A673 (cell line): ENCODE results near the gene LDLRAP1. TPM values are rescaled to one million over a fixed set of nuclear protein-coding genes. Genes with fewer than 3 reads are reported as not detected.

Experiments used
- BruUV-seq: library from RNA; stranded (reverse); fragments of 400-500 nt; replicated peaks from 2 replicates; lab custom pipeline; 2021; lab: Mats Ljungman, UMichigan
- CTCF ChIA-PET: fragments of 300-600 bp; sonication (Branson Sonifier 250); formaldehyde crosslinking; loops from one replicate; lab custom pipeline; 2022; ENCODE audit warnings: antibody characterized with exemption; lab: Charles Lee
- POLR2A ChIA-PET: fragments of 300-600 bp; sonication (Branson Sonifier 250); formaldehyde crosslinking; loops from one replicate; lab custom pipeline; 2022; ENCODE audit warnings: antibody characterized with exemption; ENCODE audit not compliant: low non-redundant PET; lab: Charles Lee
- DNase-seq: peaks from one replicate; pipeline ENCODE4 v3.0.0-alpha.2; 2015; ENCODE audit warnings: low spot score
- H3K27ac ChIP-seq: fragments of 200-600 bp; sonication (generic); 2 replicates; pipeline ENCODE4 v1.5.1; 2016; ENCODE audit warnings: mixed run types, low read depth, mild to moderate bottlenecking, mixed read lengths, antibody characterized with exemption, low read length; ENCODE audit not compliant: poor library complexity, severe bottlenecking
- H3K27me3 ChIP-seq: fragments of 200-600 bp; sonication (generic); replicated peaks from 2 replicates; pipeline ENCODE4 v1.6.1; 2017; ENCODE audit warnings: mixed run types, low read depth, mild to moderate bottlenecking, mixed read lengths, antibody characterized with exemption, low read length; ENCODE audit not compliant: insufficient read depth, poor library complexity
- H3K36me3 ChIP-seq: fragments of 200-600 bp; sonication (generic); 2 replicates; pipeline ENCODE4 v1.6.1; 2016; ENCODE audit warnings: mixed run types, mild to moderate bottlenecking, mixed read lengths, antibody characterized with exemption, low read length; ENCODE audit not compliant: insufficient read depth, poor library complexity, severe bottlenecking
- H3K4me1 ChIP-seq: fragments of 200-600 bp; sonication (generic); 2 replicates; pipeline ENCODE4 v1.6.1; 2017; ENCODE audit warnings: mixed run types, mild to moderate bottlenecking, mixed read lengths, antibody characterized with exemption, low read length; ENCODE audit not compliant: insufficient read depth, poor library complexity, severe bottlenecking
- H3K4me3 ChIP-seq: fragments of 200-600 bp; sonication (generic); 2 replicates; pipeline ENCODE4 v1.5.1; 2016; ENCODE audit warnings: low read depth, mixed run types, mild to moderate bottlenecking, mixed read lengths, low read length; ENCODE audit not compliant: poor library complexity, severe bottlenecking
- H3K9me3 ChIP-seq: fragments of 200-600 bp; sonication (generic); 2 replicates; pipeline ENCODE4 v1.6.1; 2016; ENCODE audit warnings: mixed run types, low read depth, mild to moderate bottlenecking, mixed read lengths, antibody characterized with exemption, low read length; ENCODE audit not compliant: poor library complexity, severe bottlenecking
- EZH2 ChIP-seq: fragments of 200-600 bp; sonication (generic); IDR thresholded peaks from 2 replicates; pipeline ENCODE4 v1.6.1; 2017; ENCODE audit warnings: borderline replicate concordance, low read depth, mild to moderate bottlenecking, mixed read lengths, antibody characterized with exemption, low read length; ENCODE audit not compliant: poor library complexity, severe bottlenecking
- intact Hi-C: fragments of 100-400 bp; cut with micrococcal nuclease; formaldehyde crosslinking; loops from one replicate; pipeline ENCODE4 v1.10.0; 2022; ENCODE audit not compliant: unreplicated experiment
- total RNA-seq: library from RNA; stranded (reverse); gene quantifications from 2 replicates; pipeline ENCODE4 v1.2.3, GENCODE V29; 2021
- TF ChIP-seq, protein P1 (sequence below): fragments of 300-800, 200-600 bp; sonication (generic); conservative IDR thresholded peaks from 2 replicates; pipeline ENCODE4 v1.5.1; 2017; ENCODE audit warnings: low read depth, mild to moderate bottlenecking, antibody characterized with exemption, low read length, moderate library complexity, mixed read lengths

The LDLRAP1 gene
- total RNA-seq, 1 experiment from 2014 or later = 5.5 TPM

DNA sequence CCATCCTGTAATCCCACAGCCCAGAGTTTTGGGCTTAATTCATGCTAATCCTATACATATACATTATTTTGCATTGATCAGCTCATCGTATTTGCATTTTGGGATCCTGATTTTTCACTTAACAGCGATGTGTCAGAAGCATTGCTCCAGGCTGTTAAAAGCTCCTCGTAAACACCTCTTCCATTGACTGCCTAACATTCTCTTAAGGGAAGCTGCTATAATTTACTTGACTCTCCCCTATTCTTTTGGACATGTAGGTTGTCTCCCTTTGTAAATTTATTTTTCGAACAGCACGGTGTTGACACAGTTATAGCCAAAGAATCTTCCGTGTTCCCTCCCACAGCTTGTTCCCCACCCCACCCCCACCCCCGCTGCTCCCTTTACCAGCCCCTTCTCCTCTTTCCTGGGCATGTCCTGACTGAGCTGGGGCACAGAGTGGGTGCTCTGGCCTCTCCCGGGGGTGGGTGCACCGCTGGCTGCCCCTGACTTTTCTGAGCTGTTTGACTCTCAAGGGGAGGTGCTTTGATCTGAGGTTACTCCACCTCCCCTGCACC, 22.8 kb downstream of the LDLRAP1 start:
- POLR2A ChIA-PET = interaction anchor here (0.5 kb wide), 1 partner anchor 52 kb away, joined by 3 read pairs; no protein-coding TSS in a partner anchor
- peaks cover 2% of the 10 kb centered on the region for H3K4me1 ChIP-seq

DNA sequence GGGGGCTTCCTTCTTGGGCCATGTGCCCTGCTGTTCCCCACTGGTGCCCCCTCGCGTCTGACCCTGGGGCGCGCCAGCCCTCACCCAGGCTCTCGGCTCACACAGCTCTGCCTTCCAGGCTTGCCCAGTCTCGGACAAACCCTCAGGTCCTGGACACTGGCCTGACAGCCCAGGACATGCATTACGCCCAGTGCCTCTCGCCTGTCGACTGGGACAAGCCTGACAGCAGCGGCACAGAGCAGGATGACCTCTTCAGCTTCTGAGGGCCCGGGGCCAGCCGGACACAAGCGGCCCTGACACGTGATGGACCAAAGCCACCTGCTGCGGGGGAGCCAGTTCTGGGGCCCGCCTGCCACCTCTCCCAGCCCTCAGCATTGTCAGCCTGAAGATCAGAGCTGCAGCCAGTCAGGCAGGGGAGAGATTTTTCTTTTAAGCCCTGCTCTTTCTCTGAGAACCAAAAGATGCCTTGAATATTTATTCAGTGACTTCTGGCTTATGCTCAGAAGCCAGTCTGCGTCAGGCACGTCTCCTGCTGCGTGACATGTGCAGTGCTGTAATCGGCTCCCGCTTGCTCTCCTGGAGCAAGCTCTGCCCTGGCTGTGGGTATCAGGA, 23.4 kb downstream of the LDLRAP1 start:
- no TSS peak for BruUV-seq
- no peak overlapping the region for H3K4me3 ChIP-seq
- peaks cover 2% of the 10 kb centered on the region for H3K4me1 ChIP-seq
- H3K36me3 ChIP-seq = no peaks in the 10 kb centered on the region
- no peak for TF ChIP-seq EZH2
- TF ChIP-seq, protein P1, sequence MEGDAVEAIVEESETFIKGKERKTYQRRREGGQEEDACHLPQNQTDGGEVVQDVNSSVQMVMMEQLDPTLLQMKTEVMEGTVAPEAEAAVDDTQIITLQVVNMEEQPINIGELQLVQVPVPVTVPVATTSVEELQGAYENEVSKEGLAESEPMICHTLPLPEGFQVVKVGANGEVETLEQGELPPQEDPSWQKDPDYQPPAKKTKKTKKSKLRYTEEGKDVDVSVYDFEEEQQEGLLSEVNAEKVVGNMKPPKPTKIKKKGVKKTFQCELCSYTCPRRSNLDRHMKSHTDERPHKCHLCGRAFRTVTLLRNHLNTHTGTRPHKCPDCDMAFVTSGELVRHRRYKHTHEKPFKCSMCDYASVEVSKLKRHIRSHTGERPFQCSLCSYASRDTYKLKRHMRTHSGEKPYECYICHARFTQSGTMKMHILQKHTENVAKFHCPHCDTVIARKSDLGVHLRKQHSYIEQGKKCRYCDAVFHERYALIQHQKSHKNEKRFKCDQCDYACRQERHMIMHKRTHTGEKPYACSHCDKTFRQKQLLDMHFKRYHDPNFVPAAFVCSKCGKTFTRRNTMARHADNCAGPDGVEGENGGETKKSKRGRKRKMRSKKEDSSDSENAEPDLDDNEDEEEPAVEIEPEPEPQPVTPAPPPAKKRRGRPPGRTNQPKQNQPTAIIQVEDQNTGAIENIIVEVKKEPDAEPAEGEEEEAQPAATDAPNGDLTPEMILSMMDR = no peak
- no peak overlapping the region for H3K27ac ChIP-seq
- no peaks in the 10 kb centered on the region for H3K9me3 ChIP-seq
- POLR2A ChIA-PET = interaction anchor here (0.5 kb wide), 1 partner anchor 52 kb away, joined by 3 read pairs; no protein-coding TSS in a partner anchor
- intact Hi-C loops = no loop called here
- no peak for DNase-seq
- no peaks in the 10 kb centered on the region for H3K27me3 ChIP-seq
- CTCF ChIA-PET = no interaction called here

More for the DNA sequence above, 22.8 kb downstream of the LDLRAP1 start:
- CTCF ChIA-PET = no interaction called here
- no peak overlapping the region for H3K27ac ChIP-seq
- intact Hi-C loops = no loop called here
- no peaks in the 10 kb centered on the region for H3K27me3 ChIP-seq
- TF ChIP-seq EZH2 = no peak
- TF ChIP-seq, protein P1 = no peak
- no peaks in the 10 kb centered on the region for H3K9me3 ChIP-seq
- no peak for DNase-seq
- no peaks in the 10 kb centered on the region for H3K36me3 ChIP-seq
- no TSS peak for BruUV-seq
- H3K4me3 ChIP-seq = no peak overlapping the region

DNA sequence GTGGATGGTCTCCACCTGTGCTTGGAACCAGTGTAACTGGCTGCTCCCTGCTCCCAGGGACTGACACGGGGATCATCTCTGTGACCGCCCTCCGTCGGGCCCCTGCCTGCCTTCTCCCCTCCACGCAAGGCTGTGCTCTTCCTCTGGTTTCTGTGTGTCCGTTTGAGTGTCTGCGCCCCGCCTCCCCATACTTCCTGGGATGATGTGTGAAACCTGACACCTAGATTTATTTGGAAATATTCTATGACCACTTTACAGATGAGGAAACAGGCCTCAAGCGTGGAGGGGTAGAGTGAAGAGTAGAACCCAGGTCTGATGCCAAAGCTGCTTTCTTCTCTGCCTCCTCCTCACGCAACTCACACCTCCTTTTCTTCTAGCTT, 24.3 kb downstream of the LDLRAP1 start:
- CTCF ChIA-PET = no interaction called here
- no peak overlapping the region for H3K27ac ChIP-seq
- TF ChIP-seq, protein P1 = no peak
- no peak for TF ChIP-seq EZH2
- H3K4me1 ChIP-seq = peaks cover 2% of the 10 kb centered on the region
- H3K36me3 ChIP-seq = no peaks in the 10 kb centered on the region
- no peak for DNase-seq
- no peaks in the 10 kb centered on the region for H3K27me3 ChIP-seq
- POLR2A ChIA-PET = no interaction called here
- intact Hi-C loops = no loop called here
- H3K4me3 ChIP-seq = no peak overlapping the region
- no TSS peak for BruUV-seq
- no peaks in the 10 kb centered on the region for H3K9me3 ChIP-seq
